Adrenal gland (tissue), 5 donors: Measurements from ENCODE around the gene UFD1.

Experiments used
- POLR2A ChIP-seq, 2 donors: fragments of 450-650 bp; IDR thresholded peaks; one replicate each; pipeline ENCODE4 v1.6.1; 2017; ENCODE audit warnings: antibody characterized with exemption in 2 of 2, mild to moderate bottlenecking in 2 of 2, moderate library complexity in 1 of 2
- TF ChIP-seq, protein P1 (sequence below), 6 experiments: fragments of 450-650 bp in 4 of 6; fragments of 200-600 bp in 2 of 6; sonication (generic) in 1 of 6; IDR thresholded peaks; 1 replicate in 5 of 6; 2 replicates in 1 of 6; pipeline versions ENCODE4 v1.5.1 to v1.8.0; 2016 to 2021; ENCODE audit warnings: antibody characterized with exemption in 6 of 6, mild to moderate bottlenecking in 2 of 6, moderate library complexity in 1 of 6
- donor health status: DM: no; HTN: no; CAD: no.

DNA sequence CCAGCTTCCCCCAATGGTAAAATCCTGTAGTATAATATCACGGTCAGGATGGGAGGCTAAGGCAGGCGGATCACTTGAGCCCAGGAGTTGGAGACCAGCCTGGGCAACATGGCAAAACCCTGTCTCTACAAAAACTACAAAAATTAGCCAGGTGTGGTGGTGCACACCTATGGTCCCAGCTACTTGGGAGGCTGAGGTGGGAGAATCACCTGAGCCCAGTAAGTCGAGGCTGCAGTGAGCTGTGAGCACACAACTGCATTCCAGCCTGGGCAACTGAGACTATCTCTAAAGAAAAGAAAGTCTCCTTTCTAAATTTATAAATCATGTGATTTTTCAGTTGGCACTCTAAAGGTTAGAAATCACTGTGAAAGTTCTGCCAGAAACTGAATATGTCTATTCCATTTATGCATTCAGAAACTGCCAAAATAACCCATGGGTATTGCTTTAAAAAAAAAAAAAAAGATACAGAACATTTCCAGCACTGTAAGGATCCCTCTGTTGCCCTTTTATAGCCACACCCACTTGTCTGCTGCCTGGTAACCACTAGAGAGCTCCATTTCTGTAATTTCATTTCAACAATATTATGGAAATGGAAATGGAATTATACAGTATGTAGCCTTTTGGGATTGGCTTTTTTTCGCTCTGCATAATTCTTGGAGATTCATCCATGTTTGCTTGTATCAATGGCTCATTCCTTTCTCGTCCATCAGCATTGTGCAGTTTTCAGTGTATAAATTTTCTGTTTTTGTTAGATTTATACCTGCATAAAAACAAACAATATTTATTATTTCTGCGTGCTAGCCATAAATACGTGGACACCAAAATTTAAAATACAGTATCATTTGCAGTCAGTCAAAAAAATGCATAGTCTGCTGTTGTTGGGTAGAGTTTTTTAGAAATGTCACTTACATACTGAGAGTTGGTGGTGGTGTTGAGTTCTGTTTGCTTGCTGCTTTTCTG is 10.2 kb upstream of the UFD1 start:
- TF ChIP-seq, protein P1, sequence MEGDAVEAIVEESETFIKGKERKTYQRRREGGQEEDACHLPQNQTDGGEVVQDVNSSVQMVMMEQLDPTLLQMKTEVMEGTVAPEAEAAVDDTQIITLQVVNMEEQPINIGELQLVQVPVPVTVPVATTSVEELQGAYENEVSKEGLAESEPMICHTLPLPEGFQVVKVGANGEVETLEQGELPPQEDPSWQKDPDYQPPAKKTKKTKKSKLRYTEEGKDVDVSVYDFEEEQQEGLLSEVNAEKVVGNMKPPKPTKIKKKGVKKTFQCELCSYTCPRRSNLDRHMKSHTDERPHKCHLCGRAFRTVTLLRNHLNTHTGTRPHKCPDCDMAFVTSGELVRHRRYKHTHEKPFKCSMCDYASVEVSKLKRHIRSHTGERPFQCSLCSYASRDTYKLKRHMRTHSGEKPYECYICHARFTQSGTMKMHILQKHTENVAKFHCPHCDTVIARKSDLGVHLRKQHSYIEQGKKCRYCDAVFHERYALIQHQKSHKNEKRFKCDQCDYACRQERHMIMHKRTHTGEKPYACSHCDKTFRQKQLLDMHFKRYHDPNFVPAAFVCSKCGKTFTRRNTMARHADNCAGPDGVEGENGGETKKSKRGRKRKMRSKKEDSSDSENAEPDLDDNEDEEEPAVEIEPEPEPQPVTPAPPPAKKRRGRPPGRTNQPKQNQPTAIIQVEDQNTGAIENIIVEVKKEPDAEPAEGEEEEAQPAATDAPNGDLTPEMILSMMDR (IDR thresholded peaks at IDR 0.05): no peak
- no peak for TF ChIP-seq POLR2A (IDR thresholded peaks at IDR 0.05)
